B cell (primary cell): Measurements from ENCODE around the gene LZTR1. TPM values are rescaled to one million over a fixed set of nuclear protein-coding genes. Genes with fewer than 3 reads are reported as not detected.

Source experiments
- ATAC-seq: fragments of 200-7000 bp; cut with Tn5 transposase; one replicate; pipeline ENCODE4 v1.10.0; 2021; ENCODE audit warnings: low read depth, mild to moderate bottlenecking, moderate number of reproducible peaks, moderate library complexity
- CTCF ChIA-PET: fragments of 350-600 bp; sonication (Branson Sonifier 250); formaldehyde crosslinking; loops from one replicate; lab custom pipeline; 2021; ENCODE audit warnings: antibody characterized with exemption, inconsistent platforms; lab: Charles Lee
- POLR2A ChIA-PET: fragments of 350-600 bp; sonication (Branson Sonifier 250); formaldehyde crosslinking; loops from one replicate; lab custom pipeline; 2021; ENCODE audit warnings: antibody characterized with exemption; lab: Charles Lee
- DNase-seq: peaks from one replicate; pipeline ENCODE4 v3.0.0; 2013
- H2AFZ ChIP-seq: 2 replicates; pipeline ENCODE4 v1.6.1; 2012; ENCODE audit warnings: mild to moderate bottlenecking, low read depth, low read length; ENCODE audit not compliant: insufficient read depth, poor library complexity, severe bottlenecking
- H3K27ac ChIP-seq, 2 donors: 1 replicate in 1 of 2; 2 replicates in 1 of 2; pipeline ENCODE4 v1.5.1; 2012 to 2013; ENCODE audit warnings: low read length in 2 of 2, mild to moderate bottlenecking in 2 of 2, moderate library complexity in 1 of 2
- H3K27me3 ChIP-seq, 4 experiments: fragments of 200-600 bp in 1 of 4; sonication (generic) in 1 of 4; replicated peaks in 1 of 4; 1 replicate in 2 of 4; 2 replicates in 2 of 4; pipeline versions ENCODE4 v1.6.1 to v1.7.0; 2013 to 2016; ENCODE audit warnings: low read length in 3 of 4, mild to moderate bottlenecking in 2 of 4, mixed read lengths in 1 of 4, moderate library complexity in 1 of 4; ENCODE audit not compliant: insufficient read depth in 4 of 4, control insufficient read depth in 3 of 4; ENCODE audit errors: control extremely low read depth in 1 of 4
- H3K36me3 ChIP-seq, 2 experiments: replicated peaks in 1 of 2; 1 replicate in 1 of 2; 2 replicates in 1 of 2; pipeline versions ENCODE4 v1.6.1 to v1.7.1; 2013; ENCODE audit warnings: low read length in 1 of 2; ENCODE audit not compliant: insufficient read depth in 2 of 2, control insufficient read depth in 1 of 2; ENCODE audit errors: control extremely low read depth in 1 of 2, extremely low read depth in 1 of 2
- H3K4me1 ChIP-seq, 2 donors: fragments of 200-600 bp in 1 of 2; sonication (generic) in 1 of 2; 1 replicate in 1 of 2; 2 replicates in 1 of 2; pipeline versions ENCODE4 v1.5.1 to v1.6.1; 2013 to 2017; ENCODE audit warnings: low read length in 2 of 2; ENCODE audit not compliant: control insufficient read depth in 2 of 2, insufficient read depth in 2 of 2
- H3K4me2 ChIP-seq: replicated peaks from 2 replicates; pipeline ENCODE3; 2012; ENCODE audit warnings: mild to moderate bottlenecking, low read depth, low read length; ENCODE audit not compliant: poor library complexity, severe bottlenecking
- H3K4me3 ChIP-seq, 5 experiments: fragments of 200-600 bp in 1 of 5; sonication (generic) in 1 of 5; 1 replicate in 3 of 5; 2 replicates in 2 of 5; pipeline versions ENCODE4 v1.5.1 to v1.7.0; 2011 to 2016; ENCODE audit warnings: low read length in 4 of 5, mild to moderate bottlenecking in 4 of 5, low read depth in 2 of 5, control low read depth in 1 of 5, moderate library complexity in 1 of 5; ENCODE audit not compliant: insufficient read depth in 1 of 5; ENCODE audit errors: control extremely low read depth in 1 of 5, extremely low read depth in 1 of 5
- H3K79me2 ChIP-seq: fragments of 200-600 bp; sonication (generic); one replicate; pipeline ENCODE4 v1.6.0; 2016; ENCODE audit warnings: low read length; ENCODE audit not compliant: control insufficient read depth, insufficient read depth
- H3K9ac ChIP-seq: fragments of 200-600 bp; sonication (generic); 2 replicates; pipeline ENCODE4 v1.6.1; 2017; ENCODE audit warnings: mild to moderate bottlenecking, low read length, moderate library complexity
- H3K9me3 ChIP-seq, 3 donors: one replicate each; pipeline versions ENCODE4 v1.6.1 to v1.7.1; 2013; ENCODE audit warnings: low read length in 2 of 3; ENCODE audit not compliant: control insufficient read depth in 2 of 3, insufficient read depth in 1 of 3; ENCODE audit errors: control extremely low read depth in 1 of 3
- H4K20me1 ChIP-seq: 2 replicates; pipeline ENCODE4 v1.6.0; 2012; ENCODE audit warnings: mild to moderate bottlenecking, low read length; ENCODE audit not compliant: insufficient read depth, control insufficient read depth, poor library complexity, severe bottlenecking
- H3K27ac Mint-ChIP-seq: one replicate; pipeline ENCODE4 v1.8.0; 2021; ENCODE audit warnings: mixed read lengths
- H3K27me3 Mint-ChIP-seq: one replicate; pipeline ENCODE4 v1.8.0; 2021; ENCODE audit warnings: mixed read lengths
- H3K4me1 Mint-ChIP-seq: one replicate; pipeline ENCODE4 v1.8.0; 2021; ENCODE audit warnings: mixed read lengths
- H3K4me3 Mint-ChIP-seq: one replicate; pipeline ENCODE4 v1.8.0; 2021; ENCODE audit warnings: mixed read lengths
- H3K9me3 Mint-ChIP-seq: one replicate; pipeline ENCODE4 v1.8.0; 2022; ENCODE audit warnings: mixed read lengths; ENCODE audit not compliant: insufficient read depth
- EZH2 ChIP-seq: IDR thresholded peaks from 2 replicates; pipeline ENCODE4 v1.6.1; 2012; ENCODE audit warnings: borderline replicate concordance, low read depth, mild to moderate bottlenecking, moderate library complexity, low read length; ENCODE audit not compliant: insufficient read depth, poor library complexity, severe bottlenecking
- whole genome bisulfite sequencing: methylation state at CpG from one replicate; pipeline ENCODE4 v1.1.5; 2013; ENCODE audit warnings: missing lambda C conversion rate; ENCODE audit not compliant: insufficient coverage; 5-methylcytosine and 5-hydroxymethylcytosine counted together
- intact Hi-C: fragments of 100-400 bp; cut with micrococcal nuclease; formaldehyde crosslinking; loops from one replicate; pipeline ENCODE4 v1.10.0; 2022
- polyA plus RNA-seq: library from polyadenylated mRNA; depleted of rRNA; stranded (reverse); fragments of >200 nt; gene quantifications from 2 replicates; pipeline ENCODE4 v1.2.3, GENCODE V29; 2012
- total RNA-seq, 2 donors: library from RNA; stranded (reverse); fragments of 120-200 nt in 1 of 2; gene quantifications; 1 replicate in 1 of 2; 2 replicates in 1 of 2; pipeline versions ENCODE4 v1.2.3 to v1.2.4, GENCODE V29; 2013 to 2022
- TF ChIP-seq, protein P1 (sequence below): fragments of 200-600 bp; IDR thresholded peaks from one replicate; pipeline ENCODE4 v1.8.0; 2022; ENCODE audit warnings: antibody characterized with exemption, mild to moderate bottlenecking

Gene LZTR1
- total and polyA plus RNA-seq, 2 donors (not counting 1 experiment from before 2014, with no cell fraction given) = 75.7 to 94.8 TPM

DNA sequence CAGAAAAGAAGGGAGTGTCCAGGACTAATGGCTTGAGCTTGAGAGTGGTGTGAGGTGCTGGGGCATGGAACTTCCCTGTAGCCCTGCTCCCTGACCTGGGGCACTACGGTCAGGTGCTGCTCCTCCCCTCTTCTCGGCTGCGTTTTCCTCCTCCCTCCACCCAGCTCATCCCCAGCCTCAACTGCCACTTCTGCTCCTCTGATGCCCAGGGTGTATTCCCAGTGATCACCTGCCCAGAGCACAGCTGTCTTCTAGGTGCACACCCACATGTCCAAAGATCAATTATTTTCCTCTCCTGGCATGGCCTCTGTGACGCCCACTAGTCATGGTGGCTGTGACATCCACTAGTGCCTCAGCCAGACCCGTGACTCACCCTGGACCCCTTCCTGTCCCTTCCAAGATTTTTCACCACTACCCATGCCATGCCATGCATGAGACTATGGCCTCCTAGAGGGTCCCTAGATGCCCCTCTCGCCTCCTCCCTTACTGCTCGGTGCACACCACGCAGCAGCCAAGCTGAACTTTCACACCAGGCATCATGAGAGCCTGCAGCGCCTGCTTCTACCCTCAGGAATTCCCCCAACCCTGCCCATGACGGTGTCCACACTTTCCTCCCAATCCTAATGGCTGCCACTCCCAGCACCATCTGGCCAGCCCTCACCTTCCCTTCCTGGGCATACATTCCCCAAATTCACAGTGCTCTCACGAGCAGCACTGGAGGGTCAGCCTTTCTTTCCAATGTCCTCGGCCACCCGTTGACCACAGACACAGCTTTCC is 34.7 kb downstream of the LZTR1 start:
- WGBS = 89% methylated on average over 12 of the region's 13 CpGs
- H3K4me2 ChIP-seq = no peak overlapping the region
- POLR2A ChIA-PET = no interaction called here

GRCh38 chr22:21018314-21018713 is 36.2 kb downstream of the LZTR1 start:
- intact Hi-C loops = no loop called here
- H3K4me1 Mint-ChIP-seq = peaks cover 22% of the 10 kb centered on the region

More for the DNA sequence above, 34.7 kb downstream of the LZTR1 start:
- H3K9ac ChIP-seq = no peak overlapping the region
- ATAC-seq (no peak), DNase-seq (no peak)
- TF ChIP-seq, protein P1, sequence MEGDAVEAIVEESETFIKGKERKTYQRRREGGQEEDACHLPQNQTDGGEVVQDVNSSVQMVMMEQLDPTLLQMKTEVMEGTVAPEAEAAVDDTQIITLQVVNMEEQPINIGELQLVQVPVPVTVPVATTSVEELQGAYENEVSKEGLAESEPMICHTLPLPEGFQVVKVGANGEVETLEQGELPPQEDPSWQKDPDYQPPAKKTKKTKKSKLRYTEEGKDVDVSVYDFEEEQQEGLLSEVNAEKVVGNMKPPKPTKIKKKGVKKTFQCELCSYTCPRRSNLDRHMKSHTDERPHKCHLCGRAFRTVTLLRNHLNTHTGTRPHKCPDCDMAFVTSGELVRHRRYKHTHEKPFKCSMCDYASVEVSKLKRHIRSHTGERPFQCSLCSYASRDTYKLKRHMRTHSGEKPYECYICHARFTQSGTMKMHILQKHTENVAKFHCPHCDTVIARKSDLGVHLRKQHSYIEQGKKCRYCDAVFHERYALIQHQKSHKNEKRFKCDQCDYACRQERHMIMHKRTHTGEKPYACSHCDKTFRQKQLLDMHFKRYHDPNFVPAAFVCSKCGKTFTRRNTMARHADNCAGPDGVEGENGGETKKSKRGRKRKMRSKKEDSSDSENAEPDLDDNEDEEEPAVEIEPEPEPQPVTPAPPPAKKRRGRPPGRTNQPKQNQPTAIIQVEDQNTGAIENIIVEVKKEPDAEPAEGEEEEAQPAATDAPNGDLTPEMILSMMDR = no peak
- TF ChIP-seq EZH2 = no peak
- intact Hi-C loops = no loop called here
- peaks cover 24% of the 10 kb centered on the region for H3K4me1 Mint-ChIP-seq
- no peak overlapping the region for H3K4me3 ChIP-seq
- H3K27me3 ChIP-seq = peaks cover 0 to 2% (median 0%) of the 10 kb centered on the region in 4 experiments
- no peak overlapping the region for H2AFZ ChIP-seq
- H3K4me1 ChIP-seq = peaks cover 14 to 24% of the 10 kb centered on the region in 2 donors
- no peak overlapping the region for H3K27ac ChIP-seq
- H4K20me1 ChIP-seq = no peaks in the 10 kb centered on the region
- H3K27me3 Mint-ChIP-seq = no peaks in the 10 kb centered on the region
- no peaks in the 10 kb centered on the region for H3K9me3 ChIP-seq
- no peaks in the 10 kb centered on the region for H3K9me3 Mint-ChIP-seq
- no peaks in the 10 kb centered on the region for H3K36me3 ChIP-seq
- CTCF ChIA-PET = no interaction called here
- H3K79me2 ChIP-seq = no peaks in the 10 kb centered on the region
- peak overlapping the region; percentile 61 for H3K27ac Mint-ChIP-seq
- H3K4me3 Mint-ChIP-seq = no peak overlapping the region

More at GRCh38 chr22:21018314-21018713, 36.2 kb downstream of the LZTR1 start:
- H3K36me3 ChIP-seq = no peaks in the 10 kb centered on the region
- POLR2A ChIA-PET = no interaction called here
- no peaks in the 10 kb centered on the region for H3K27me3 Mint-ChIP-seq
- ATAC-seq (no peak), DNase-seq (no peak)
- no peaks in the 10 kb centered on the region for H3K79me2 ChIP-seq
- H3K4me3 ChIP-seq = no peak overlapping the region
- CTCF ChIA-PET = interaction anchor here (1.1 kb wide), 1 partner anchor 31 kb away, joined by 3 read pairs; no protein-coding TSS in a partner anchor
- TF ChIP-seq, protein P1 = no peak
- TF ChIP-seq EZH2 = no peak
- WGBS = 90% methylated on average over 3 of the region's 4 CpGs
- H3K27me3 ChIP-seq = peaks cover 0 to 2% (median 0%) of the 10 kb centered on the region in 4 experiments
- no peak overlapping the region for H2AFZ ChIP-seq
- H3K9ac ChIP-seq = no peak overlapping the region
- no peak overlapping the region for H3K27ac Mint-ChIP-seq
- no peak overlapping the region for H3K4me2 ChIP-seq
- no peaks in the 10 kb centered on the region for H3K9me3 Mint-ChIP-seq
- no peaks in the 10 kb centered on the region for H4K20me1 ChIP-seq
- no peak overlapping the region for H3K4me3 Mint-ChIP-seq
- H3K27ac ChIP-seq = no peak overlapping the region
- H3K9me3 ChIP-seq = no peaks in the 10 kb centered on the region
- peaks cover 14 to 24% of the 10 kb centered on the region in 2 donors for H3K4me1 ChIP-seq
